H1 (cell line): ENCODE measurements around the gene SPATS2.

Experiments
- CBX8 ChIP-seq: fragments of 300-800, 300-1000 bp; sonication (generic); IDR thresholded peaks from 2 replicates; pipeline ENCODE4 v1.7.1; 2016; ENCODE audit warnings: low read depth, low read length, borderline replicate concordance
- CREB1 ChIP-seq: IDR thresholded peaks from 2 replicates; pipeline ENCODE4 v1.6.1; 2012; ENCODE audit warnings: inconsistent platforms
- EGR1 ChIP-seq: IDR thresholded peaks from 2 replicates; pipeline ENCODE4 v1.6.1; 2011; ENCODE audit warnings: low read depth, low read length, borderline replicate concordance
- JUN ChIP-seq: IDR thresholded peaks from 2 replicates; pipeline ENCODE4 v1.6.1; 2011; ENCODE audit warnings: low read depth, mild to moderate bottlenecking, improper control_type of control experiment, low read length
- KDM1A ChIP-seq: fragments of 200-600, 300-600 bp; sonication (generic); IDR thresholded peaks from 2 replicates; pipeline ENCODE4 v1.7.1; 2016; ENCODE audit warnings: mild to moderate bottlenecking, low read length, borderline replicate concordance
- MAFK ChIP-seq: IDR thresholded peaks from 2 replicates; pipeline ENCODE4 v1.6.1; 2012; ENCODE audit warnings: low read depth, mild to moderate bottlenecking, improper control_type of control experiment, low read length
- POLR2A ChIP-seq, 2 experiments: IDR thresholded peaks; 1 replicate in 1 of 2; 2 replicates in 1 of 2; pipeline ENCODE4 v1.6.1; 2011; ENCODE audit warnings: low read depth in 2 of 2, low read length in 2 of 2, mild to moderate bottlenecking in 2 of 2; ENCODE audit errors: control extremely low read depth in 1 of 2
- SIX5 ChIP-seq: IDR thresholded peaks from 2 replicates; pipeline ENCODE4 v1.6.1; 2011; ENCODE audit warnings: mild to moderate bottlenecking, low read depth, low read length
- TF ChIP-seq, protein P1 (sequence below), 3 experiments: IDR thresholded peaks; 1 replicate in 2 of 3; 2 replicates in 1 of 3; pipeline versions ENCODE4 v1.5.1 to v1.6.1; 2011; ENCODE audit warnings: low read length in 3 of 3, mild to moderate bottlenecking in 3 of 3, inconsistent platforms in 2 of 3, low read depth in 1 of 3, moderate library complexity in 1 of 3; ENCODE audit not compliant: insufficient read depth in 1 of 3; ENCODE audit errors: control extremely low read depth in 1 of 3
- TF ChIP-seq, protein P2 (sequence below): IDR thresholded peaks from 2 replicates; pipeline ENCODE4 v1.6.1; 2012; ENCODE audit warnings: inconsistent platforms
- TF ChIP-seq, protein P3 (sequence below): IDR thresholded peaks from 2 replicates; pipeline ENCODE4 v1.6.1; 2011; ENCODE audit warnings: low read depth, mild to moderate bottlenecking, low read length; ENCODE audit not compliant: insufficient read depth

GRCh38 chr12:49367381-49368239, at the start of gene SPATS2:
- TF ChIP-seq, protein P1, sequence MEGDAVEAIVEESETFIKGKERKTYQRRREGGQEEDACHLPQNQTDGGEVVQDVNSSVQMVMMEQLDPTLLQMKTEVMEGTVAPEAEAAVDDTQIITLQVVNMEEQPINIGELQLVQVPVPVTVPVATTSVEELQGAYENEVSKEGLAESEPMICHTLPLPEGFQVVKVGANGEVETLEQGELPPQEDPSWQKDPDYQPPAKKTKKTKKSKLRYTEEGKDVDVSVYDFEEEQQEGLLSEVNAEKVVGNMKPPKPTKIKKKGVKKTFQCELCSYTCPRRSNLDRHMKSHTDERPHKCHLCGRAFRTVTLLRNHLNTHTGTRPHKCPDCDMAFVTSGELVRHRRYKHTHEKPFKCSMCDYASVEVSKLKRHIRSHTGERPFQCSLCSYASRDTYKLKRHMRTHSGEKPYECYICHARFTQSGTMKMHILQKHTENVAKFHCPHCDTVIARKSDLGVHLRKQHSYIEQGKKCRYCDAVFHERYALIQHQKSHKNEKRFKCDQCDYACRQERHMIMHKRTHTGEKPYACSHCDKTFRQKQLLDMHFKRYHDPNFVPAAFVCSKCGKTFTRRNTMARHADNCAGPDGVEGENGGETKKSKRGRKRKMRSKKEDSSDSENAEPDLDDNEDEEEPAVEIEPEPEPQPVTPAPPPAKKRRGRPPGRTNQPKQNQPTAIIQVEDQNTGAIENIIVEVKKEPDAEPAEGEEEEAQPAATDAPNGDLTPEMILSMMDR (IDR thresholded peaks at IDR 0.05; ENCODE audit: control extremely low read depth in 1 of 3, insufficient read depth in 1 of 3, low read depth in 1 of 3, low read length in 3 of 3), result no peak
- TF ChIP-seq CREB1 (no peak), POLR2A (IDR thresholded peaks at IDR 0.05; ENCODE audit: control extremely low read depth in 1 of 2, low read depth in 2 of 2, low read length in 2 of 2) (peak in 1 of 2 experiments; percentile 11; a peak in 2 of 3 replicates), KDM1A (no peak), CBX8 (no peak), MAFK (no peak), JUN (no peak), SIX5 (no peak), EGR1 (no peak)
- TF ChIP-seq, protein P2, sequence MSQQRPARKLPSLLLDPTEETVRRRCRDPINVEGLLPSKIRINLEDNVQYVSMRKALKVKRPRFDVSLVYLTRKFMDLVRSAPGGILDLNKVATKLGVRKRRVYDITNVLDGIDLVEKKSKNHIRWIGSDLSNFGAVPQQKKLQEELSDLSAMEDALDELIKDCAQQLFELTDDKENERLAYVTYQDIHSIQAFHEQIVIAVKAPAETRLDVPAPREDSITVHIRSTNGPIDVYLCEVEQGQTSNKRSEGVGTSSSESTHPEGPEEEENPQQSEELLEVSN, result no peak
- TF ChIP-seq, protein P3, sequence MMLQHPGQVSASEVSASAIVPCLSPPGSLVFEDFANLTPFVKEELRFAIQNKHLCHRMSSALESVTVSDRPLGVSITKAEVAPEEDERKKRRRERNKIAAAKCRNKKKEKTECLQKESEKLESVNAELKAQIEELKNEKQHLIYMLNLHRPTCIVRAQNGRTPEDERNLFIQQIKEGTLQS, result no peak
